ENCODE measurements around the gene BRSK1.
A peak's percentile ranks its signal among the peaks of the same experiment; 100 is the strongest.
"Not testable (repeated sequence)": the region's sequence is repeated elsewhere in the genome, so short reads cannot be mapped to it uniquely, and the experiment has no call there.

BRSK1 gene

DNA sequence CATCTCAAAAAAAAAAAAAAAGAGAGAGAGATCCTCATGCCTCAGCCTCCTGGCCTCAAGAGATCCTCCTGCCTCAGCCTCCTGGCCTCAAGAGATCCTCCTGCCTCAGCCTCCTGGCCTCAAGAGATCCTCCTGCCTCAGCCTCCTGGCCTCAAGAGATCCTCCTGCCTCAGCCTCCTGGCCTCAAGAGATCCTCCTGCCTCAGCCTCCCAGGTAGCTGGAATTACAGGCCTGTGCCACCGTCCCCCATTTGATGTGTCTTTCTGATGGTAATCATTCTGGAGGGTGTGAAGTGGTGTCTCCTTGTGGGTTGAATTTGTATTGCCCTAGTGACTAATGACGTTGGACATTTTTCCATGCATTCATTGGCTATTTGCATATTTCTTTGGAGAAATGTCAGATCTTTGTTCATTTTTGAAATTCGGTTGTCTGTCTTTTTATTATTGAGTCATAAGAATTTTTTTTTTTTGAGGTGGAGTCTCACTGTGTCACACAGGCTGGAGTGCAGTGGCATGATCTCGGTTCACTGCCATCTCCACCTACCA is 45.0 kb downstream of the BRSK1 start:
- DNase-seq (ENCODE audit: low spot score), result peak; percentile 35
- FAIRE-seq, result not testable (repeated sequence)

DNA sequence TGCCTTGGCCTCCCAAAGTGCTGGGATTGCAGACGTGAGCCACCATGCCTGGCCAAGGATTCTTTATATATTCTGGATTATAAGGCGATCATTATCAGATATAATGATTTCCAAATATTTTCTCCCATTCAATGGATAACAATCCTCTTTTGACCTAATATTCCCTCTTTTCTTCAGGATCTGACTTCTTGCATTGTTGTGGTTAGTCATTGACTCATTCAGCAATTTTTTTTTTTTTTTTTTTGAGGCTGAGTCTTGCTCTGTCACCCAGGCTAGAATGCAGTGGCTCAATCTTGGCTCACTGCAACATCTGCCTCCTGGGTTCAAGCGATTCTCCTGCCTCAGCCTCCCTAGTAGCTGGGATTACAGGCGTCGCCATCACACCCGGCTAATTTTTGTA is 46.0 kb downstream of the BRSK1 start:
- FAIRE-seq; DNase-seq (ENCODE audit: low spot score): not testable (repeated sequence)

DNA sequence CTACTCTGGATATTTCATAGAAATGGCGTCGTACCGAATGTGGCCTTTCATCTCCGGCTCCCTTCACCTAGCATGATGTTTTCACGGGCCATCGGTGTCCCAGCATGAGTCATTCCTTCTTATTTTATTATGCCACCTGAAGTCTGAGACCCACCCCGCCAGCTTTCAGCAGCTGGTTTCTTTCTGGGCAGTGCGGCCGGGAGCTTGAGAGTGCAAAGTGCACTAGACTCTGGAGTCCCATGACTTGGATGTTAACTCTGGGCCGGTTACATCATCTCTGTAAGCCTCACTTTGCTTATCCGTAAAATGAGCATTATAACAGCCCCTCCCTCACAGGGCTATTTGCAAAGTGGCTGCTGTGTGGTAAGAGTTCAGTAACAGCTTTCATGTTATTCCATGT is 50.1 kb downstream of the BRSK1 start:
- DNase-seq (ENCODE audit: low spot score), result no peak
- no peak for FAIRE-seq

DNA sequence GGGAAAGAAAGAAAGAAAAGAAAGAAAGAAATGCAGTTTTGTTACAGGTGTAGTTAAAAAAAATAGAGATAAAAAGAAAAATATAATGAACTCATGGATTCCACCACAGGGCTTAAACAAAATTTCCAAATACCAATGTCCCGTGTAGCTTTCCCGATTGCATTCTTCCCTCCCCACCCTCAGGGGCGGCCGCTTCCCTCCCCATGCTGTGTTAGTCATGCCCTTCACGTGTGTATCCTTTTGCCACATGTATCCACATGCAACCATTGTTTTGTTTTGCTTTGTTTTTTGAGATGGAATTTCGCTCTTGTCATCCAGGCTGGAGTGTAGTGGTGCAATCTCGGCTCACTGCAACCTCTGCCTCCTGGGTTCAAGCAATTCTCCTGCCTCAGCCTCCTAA is 52.3 kb downstream of the BRSK1 start:
- DNase-seq (ENCODE audit: low spot score) (no peak), FAIRE-seq (no peak)

DNA sequence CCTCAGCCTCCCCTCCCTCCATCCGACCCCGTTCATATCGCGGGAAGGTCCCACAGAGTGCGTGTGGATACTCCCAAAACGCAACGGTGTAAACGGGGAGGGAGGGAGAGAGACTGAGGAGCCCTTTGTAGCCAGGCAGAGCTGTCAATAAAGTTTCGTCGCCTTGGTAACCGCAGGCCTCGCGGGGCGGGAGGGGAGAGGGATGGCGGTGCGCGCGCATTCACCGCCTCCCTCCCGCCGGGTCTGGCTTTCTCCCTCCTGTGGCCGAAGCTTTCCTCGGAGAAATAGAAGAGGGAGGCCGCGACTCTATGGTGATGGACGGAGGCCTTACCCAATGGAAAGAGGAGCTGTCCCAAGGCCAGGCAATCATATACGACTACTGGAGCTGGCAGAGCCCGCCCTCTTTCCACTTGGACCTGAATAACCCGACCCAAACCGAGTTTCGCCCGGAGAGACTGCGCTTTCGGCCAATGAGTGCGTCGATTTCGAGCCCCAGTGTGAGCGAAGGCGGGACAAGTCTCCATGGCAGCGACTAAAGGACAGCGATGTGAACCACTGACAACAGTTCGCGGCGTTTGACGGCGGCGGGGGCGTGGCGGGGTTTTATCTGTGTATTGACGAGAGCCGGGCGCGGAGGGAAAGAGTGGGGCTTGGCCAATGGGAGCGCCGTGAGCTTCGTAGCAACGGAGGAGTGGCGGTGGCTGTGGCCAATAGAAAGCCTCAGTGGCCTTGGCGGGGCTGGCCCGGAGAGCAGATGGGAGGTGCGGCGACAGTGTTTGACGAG is 55.5 kb downstream of the BRSK1 start, which contains the start of gene KMT5C:
TSS of gene KMT5C (plus strand) at position 772 of the 784 bp plus-strand sequence. CDS start 2,061 bp downstream, outside the sequence.
- FAIRE-seq, result peak; percentile 99
- peak; percentile 98 for DNase-seq (ENCODE audit: low spot score)

DNA sequence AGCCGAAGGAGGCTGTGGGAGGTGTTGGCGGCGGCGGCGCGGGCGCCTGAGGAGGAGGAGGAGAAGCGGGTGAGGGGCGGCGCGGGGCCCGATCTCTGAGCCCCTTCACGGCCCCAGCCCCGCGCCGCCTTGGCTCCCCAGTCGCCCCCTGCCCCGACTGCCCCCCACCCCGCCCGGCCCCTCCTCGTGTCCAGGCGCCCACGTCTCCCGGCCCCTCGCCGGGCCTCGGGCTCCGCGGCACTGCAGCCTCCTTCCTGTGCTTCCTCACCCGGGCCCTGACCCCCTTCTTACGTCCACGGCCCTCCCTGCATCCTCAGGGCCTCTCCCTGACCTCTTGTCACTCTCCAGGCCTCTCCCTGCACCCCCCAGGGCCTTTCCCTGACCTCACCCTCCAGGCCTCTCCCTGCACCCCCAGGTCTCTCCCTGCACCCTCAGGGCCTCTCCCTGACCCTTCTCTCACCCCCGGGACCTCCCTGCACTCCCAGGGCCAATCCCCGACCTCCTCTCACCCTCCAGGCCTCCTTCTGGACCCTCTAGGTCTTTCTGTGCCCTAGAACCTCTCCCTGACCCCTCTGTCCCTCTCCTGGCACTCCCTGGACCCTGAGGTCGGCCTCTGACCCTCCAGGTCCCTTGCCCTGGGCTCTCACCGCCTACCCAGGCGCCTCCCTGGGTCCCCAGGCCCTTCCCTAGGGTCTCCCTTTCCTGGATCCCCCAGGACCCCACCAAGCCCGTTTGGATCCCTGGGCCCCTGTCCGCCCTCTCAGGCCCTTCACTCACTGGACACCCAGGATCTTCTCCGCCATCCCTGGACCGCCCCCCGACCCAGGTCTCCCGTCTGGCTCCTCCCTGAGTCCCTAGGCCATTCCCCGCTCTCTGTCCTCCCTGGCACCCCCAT is 56.3 kb downstream of the BRSK1 start:
- DNase-seq (ENCODE audit: low spot score), result no peak
- FAIRE-seq, result no peak

DNA sequence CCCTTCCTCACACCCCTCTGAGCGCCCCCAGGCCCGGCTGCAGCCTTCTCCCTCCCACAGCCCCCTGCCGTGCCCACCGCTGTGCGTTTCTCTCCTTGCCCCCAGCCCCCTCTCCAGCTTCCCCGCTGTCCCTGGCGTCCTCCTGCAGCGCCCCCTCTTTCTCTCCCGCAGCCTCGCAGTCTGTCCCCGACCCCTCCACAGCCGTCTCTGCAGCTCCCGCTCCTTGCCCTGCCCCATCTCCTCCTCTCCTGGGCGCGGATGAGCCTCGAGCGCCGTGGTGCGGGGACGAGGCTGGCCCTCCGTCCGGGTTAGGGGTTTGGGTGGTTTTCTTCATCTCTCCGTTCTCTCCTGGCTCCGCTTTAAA is 57.0 kb downstream of the BRSK1 start:
- DNase-seq (ENCODE audit: low spot score) (no peak), FAIRE-seq (no peak)

DNA sequence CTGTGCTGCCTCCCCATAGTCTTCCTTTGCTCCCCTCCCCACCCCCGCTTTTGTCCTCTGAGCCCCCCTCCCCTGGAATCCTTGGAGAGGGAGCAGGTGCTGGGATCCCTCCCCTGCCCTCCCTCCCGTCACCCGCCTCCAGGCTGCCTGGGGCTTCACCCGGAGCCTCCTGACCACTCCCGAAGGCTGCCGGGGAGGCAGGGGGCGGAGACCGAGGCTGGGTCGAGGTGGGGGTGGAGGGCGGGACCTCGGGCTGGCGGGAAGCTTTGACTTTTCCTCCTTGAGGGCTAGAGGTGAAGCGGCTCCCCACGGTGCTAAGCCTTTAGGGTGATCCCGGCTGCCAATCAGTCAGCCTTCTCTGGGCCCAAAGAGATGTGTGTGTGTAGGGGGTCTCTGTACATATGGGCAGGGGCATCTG is 57.4 kb downstream of the BRSK1 start:
- no peak for FAIRE-seq
- peak; percentile 88 for DNase-seq (ENCODE audit: low spot score)

DNA sequence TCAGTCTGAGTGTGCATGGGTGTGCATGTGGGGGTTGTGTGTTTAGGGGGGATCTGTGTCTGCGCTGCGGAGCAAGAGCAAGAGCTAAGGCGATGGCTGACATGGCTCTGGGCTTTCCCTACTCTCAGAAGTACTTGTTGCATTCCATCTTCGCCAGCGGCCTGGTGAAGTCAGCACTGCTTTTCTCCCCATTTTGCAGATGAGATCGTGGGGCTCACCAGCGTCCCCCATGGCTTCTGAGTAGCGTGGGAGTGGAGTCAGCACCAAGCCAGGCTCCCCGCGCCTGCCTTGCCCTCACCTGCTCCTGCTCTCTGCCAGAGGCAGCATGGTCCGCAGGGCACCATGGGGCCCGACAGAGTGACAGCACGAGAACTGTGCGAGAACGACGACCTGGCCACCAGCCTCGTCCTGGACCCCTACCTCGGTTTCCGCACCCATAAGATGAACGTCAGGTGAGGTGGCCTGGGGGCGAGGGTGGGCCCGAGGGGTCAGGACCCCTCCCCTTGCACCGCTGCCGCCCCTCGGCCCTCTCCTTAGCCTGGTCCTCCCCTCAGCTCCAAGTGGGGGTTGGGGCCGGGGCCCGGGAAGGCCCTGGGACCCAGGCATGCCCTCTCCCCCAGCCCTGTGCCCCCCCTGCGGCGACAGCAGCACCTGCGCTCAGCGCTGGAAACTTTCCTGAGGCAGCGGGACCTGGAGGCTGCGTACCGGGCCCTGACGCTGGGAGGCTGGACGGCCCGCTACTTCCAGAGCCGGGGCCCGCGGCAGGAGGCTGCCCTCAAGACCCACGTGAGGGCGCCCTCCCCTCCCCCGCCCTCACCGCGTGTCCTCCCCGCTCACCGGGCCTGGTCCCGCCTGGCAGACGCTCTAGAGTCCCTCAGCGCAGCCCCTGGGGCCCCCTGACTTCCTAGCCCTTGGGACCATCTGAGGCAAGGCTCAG is 58.1 kb downstream of the BRSK1 start:
- no peak for DNase-seq (ENCODE audit: low spot score)

DNA sequence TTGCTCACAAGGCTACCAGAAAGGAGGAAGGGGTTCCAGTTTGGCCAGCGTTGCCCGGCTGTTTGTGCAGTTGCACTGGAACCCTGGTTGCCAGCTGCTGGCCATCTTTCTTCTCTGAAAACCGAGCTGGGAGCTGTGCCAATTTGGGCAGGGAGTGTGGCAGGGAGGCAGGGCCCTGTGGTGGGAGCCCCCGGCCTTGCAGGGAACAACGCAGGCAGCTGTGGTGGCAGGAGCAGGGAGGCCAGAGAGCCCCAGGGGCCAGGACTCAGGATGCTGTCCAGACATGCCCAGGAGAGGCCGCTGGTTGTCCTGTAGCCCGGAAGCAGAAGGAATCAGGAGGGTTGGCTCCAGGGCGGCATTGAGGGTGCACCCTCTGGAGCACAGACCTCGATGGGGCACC is 60.6 kb downstream of the BRSK1 start:
- DNase-seq (ENCODE audit: low spot score) (no peak), FAIRE-seq (no peak)

More for the DNA sequence above, 58.1 kb downstream of the BRSK1 start:
- no peak for FAIRE-seq

DNA sequence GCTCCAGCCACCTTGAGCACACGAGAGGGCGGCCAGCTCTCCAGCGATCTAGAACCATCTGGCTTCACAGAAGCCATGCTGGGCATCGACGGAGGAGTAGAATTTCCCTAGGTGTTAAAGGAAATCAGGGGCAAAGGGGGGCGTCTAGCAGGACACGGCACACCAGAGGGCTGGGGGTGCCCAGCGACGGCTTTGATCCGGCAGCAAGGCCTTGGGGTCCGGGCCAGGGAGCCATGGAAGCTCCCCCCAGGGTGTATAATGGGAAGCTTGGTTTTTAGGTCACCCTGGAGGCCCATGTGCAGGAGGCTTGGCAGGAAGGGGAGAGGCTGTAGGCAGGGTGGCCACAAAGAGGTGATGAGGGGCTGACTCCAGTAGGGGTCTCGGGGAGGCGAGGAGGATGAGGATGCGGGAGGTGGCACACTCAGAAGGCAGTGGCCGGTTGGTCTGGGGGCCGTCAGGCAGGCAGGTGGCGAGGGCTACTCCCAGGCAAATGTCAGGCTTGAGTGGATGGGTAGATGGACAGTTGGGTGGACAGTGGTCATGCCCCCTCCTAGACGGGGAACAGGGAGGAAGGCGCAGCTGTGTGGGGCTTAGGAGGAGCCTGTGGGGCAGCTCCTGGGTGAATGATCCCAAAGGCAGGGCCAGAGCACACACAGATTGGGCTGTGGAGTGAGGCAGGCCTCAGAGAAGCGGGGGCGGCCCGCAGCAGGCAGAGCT is 61.5 kb downstream of the BRSK1 start:
- DNase-seq (ENCODE audit: low spot score) (no peak), FAIRE-seq (no peak)

DNA sequence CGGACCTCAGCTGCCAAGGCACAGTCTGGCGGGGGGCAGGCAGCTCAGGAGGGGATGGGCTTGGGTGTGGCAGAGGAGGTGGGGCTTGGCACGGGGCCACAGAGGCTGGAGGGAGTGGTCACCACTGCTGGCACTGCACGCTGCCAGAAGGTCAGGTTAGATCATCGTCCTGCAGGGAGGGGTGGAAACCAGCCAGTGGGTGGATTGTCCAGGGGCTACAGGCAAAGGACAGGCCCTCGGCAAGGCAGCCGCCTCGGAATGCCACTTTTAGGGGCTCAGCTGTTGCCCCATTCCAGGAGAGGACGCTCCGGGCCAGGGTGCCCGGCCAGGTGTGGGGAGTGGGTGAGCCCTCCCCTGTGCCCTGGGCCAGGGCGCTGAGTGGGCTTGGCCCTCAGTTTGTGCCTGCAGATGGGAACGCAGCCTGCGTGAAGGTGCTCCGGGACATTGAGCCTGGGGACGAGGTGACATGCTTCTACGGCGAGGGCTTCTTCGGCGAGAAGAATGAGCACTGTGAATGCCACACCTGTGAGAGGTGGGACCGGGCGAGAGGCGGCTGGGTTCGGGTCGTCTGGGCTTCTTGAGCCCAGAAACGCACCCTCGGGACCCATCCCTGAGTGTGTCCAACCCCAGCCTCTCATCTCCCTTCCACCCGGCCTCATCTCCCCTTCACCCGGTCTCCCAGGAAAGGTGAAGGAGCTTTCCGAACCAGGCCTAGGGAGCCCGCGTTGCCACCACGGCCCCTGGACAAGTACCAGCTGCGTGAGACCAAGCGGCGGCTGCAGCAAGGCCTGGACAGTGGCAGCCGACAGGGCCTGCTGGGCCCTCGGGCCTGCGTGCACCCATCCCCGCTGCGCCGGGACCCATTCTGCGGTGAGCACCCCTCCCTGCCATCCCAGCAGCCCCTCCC is 62.3 kb downstream of the BRSK1 start:
- FAIRE-seq, result peak; percentile 56
- no peak for DNase-seq (ENCODE audit: low spot score)

DNA sequence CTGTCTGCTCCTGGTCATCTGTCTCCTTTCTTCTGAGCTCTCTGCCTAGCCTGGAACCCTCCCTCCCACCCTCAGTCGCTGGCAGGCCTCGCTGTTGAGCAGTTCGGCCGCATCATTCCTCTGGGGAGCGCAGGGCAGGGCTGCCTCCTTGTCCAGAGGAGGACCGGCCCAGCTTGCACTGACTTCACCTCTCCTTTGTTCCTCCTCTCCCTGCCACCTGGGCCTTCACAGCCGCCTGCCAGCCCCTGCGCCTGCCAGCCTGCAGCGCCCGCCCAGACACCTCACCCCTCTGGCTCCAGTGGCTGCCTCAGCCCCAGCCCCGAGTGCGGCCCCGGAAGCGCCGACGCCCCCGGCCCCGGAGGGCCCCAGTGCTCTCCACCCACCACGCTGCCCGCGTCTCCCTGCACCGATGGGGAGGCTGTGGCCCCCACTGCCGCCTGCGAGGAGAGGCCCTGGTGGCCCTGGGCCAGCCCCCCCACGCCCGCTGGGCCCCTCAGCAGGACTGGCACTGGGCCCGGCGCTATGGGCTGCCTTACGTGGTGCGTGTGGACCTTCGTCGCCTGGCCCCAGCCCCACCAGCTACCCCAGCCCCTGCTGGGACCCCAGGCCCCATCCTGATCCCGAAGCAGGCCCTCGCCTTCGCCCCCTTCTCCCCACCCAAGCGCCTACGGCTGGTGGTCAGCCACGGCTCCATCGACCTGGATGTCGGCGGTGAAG is 63.1 kb downstream of the BRSK1 start:
- FAIRE-seq, result no peak
- DNase-seq (ENCODE audit: low spot score), result no peak

DNA sequence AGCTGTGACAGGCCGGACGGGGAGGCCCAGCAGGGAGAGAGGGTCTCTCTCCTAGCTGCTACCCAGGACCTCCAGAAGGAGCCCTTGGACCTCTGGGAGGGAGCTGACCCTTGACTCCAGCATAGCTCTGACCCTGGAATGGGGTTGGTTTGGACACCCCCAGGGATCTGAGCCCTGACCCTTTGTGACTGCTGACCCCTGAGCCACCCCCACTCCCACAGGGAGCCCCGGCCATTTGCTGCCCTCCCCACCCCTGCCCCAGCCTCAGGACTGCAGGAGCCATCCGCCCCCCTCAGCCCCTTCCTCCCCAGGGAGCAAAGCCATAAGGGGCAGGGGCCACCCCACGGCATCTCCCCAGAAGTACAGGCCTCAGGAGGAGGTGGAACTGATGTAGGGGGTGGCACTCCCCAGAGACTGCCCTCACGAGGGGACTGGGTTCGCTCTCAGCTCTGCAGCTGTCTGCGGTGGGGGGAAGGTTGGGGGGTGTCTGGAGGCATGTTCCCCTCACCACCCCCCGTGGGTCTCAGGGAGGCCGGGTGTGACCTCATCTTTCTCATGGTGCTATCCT is 63.7 kb downstream of the BRSK1 start:
- DNase-seq (ENCODE audit: low spot score) (no peak), FAIRE-seq (no peak)

DNA sequence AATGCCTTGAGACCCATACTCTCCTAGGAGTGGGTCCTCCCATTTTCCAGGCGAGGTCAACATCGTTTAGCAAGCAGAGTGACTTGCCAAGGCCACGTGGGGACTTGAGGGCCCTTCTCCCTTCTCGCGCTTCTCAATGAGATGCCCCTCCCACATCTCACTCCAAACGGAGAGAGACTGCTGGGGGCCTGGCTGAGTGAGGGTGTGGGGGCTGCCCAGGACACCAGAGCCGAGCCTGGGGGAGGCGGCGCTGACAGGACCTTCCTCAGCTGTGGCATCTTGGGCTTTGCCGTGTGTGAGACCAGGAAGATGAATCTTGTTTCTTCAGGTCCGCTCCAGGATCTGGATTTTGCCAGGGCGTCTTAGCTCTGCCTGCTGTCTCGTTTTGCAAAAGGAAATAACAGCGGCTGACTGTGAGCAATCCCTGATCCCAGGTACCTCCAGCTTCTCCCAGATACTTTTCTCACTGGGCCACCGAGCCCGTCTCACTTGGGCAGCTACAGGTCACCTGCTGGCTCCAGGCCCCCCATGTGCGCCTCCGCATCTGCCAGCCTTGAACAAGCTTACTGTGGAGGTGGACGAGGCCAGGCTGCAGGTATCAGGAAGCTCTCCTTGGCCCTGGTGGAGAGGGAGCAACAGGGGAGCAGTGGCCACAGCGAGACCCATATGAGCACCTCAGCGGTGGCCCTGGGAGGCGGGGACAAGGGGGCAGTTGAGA is 64.7 kb downstream of the BRSK1 start:
- DNase-seq (ENCODE audit: low spot score), result no peak
- no peak for FAIRE-seq

DNA sequence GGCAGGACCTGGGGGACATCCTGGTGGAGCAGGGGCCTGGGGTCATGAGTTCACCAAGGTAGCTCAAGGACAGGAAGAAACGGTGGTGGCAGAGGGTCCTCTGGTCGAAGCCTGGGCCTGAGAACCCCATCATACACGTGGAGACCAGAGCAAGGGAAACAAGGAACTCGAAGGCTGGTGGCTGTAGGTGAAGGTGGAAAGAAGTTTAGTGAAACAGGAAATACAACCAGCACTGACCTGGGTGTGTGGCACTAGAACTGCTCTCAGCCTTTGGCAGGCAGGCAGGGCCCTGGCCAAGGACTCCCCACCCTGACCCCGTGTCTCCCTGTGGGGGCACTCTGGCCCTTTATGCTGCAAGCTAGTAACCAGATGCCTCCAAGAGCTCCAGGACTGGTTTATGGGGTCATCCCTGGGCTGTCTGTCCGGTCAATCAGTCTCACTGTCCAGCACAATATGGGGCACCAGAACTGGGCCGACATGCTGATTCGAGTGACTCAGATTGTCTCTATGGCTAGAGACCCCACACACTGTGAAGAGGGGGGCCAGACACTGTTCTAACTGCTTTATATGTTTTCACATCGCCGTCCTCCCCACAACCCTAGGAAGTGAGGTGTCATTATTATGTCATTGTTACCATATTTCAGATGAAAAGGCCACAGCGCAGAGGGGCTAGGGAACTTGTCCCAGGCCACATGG is 67.0 kb downstream of the BRSK1 start:
- FAIRE-seq, result no peak

DNA sequence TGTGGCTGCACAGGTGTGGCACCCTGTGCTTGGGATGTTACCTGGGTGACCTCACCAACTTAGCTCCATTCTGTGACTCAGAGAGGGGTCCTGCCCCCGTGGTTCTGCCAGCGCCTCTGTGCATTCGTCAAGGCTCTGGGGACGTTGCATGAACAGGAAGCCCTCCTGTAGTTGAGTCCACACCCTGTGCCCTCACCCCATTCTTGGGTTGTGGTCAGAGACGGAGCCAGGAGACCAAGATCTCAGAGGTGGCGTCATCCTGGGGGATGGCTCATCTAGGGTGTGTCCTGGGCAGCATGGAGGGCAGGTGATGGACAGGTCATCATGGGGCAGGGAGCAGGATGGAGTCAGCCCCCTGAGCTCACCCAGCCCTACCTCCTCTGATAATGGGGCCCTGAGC is 68.2 kb downstream of the BRSK1 start:
- FAIRE-seq (peak; percentile 30), DNase-seq (ENCODE audit: low spot score) (peak; percentile 26)

More for the DNA sequence above, 67.0 kb downstream of the BRSK1 start:
- DNase-seq (ENCODE audit: low spot score), result no peak
